Endothelial cell of umbilical vein (primary cell): ENCODE data around the gene PLXDC2.

Source experiments
- CTCF ChIP-seq, 2 donors: IDR thresholded peaks; 1 replicate in 1 of 2; 2 replicates in 1 of 2; pipeline ENCODE4 v1.5.1; 2011; ENCODE audit warnings: low read length in 2 of 2, mild to moderate bottlenecking in 2 of 2, moderate library complexity in 2 of 2, control low read depth in 1 of 2, inconsistent platforms in 1 of 2, low read depth in 1 of 2; ENCODE audit not compliant: insufficient read depth in 1 of 2; ENCODE audit errors: extremely low read depth in 1 of 2
- EZH2 ChIP-seq: IDR thresholded peaks from 2 replicates; pipeline ENCODE4 v1.6.1; 2012; ENCODE audit warnings: borderline replicate concordance, low read depth, mild to moderate bottlenecking, moderate library complexity, low read length, inconsistent platforms; ENCODE audit not compliant: severe bottlenecking
- JUN ChIP-seq: IDR thresholded peaks from 2 replicates; pipeline ENCODE4 v1.6.1; 2011; ENCODE audit warnings: borderline replicate concordance, low read depth; ENCODE audit not compliant: insufficient read length, insufficient read depth
- TF ChIP-seq, protein P1 (sequence below): IDR thresholded peaks from 2 replicates; pipeline ENCODE4 v1.6.1; 2011; ENCODE audit not compliant: insufficient read depth, insufficient read length

- TF ChIP-seq JUN (no peak), CTCF (IDR thresholded peaks at IDR 0.05; ENCODE audit: extremely low read depth in 1 of 2, insufficient read depth in 1 of 2, low read depth in 1 of 2, low read length in 2 of 2) (no peak), EZH2 (no peak)
- TF ChIP-seq, protein P1, sequence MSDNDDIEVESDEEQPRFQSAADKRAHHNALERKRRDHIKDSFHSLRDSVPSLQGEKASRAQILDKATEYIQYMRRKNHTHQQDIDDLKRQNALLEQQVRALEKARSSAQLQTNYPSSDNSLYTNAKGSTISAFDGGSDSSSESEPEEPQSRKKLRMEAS = no peak
Observed at GRCh38 chr10:20144268-20144667, 328.0 kb downstream of the PLXDC2 start.
